ENCODE data around the gene WASF2.
"Not testable (repeated sequence)": the region's sequence is repeated elsewhere in the genome, so short reads cannot be mapped to it uniquely, and the experiment has no call there.

The WASF2 gene

DNA sequence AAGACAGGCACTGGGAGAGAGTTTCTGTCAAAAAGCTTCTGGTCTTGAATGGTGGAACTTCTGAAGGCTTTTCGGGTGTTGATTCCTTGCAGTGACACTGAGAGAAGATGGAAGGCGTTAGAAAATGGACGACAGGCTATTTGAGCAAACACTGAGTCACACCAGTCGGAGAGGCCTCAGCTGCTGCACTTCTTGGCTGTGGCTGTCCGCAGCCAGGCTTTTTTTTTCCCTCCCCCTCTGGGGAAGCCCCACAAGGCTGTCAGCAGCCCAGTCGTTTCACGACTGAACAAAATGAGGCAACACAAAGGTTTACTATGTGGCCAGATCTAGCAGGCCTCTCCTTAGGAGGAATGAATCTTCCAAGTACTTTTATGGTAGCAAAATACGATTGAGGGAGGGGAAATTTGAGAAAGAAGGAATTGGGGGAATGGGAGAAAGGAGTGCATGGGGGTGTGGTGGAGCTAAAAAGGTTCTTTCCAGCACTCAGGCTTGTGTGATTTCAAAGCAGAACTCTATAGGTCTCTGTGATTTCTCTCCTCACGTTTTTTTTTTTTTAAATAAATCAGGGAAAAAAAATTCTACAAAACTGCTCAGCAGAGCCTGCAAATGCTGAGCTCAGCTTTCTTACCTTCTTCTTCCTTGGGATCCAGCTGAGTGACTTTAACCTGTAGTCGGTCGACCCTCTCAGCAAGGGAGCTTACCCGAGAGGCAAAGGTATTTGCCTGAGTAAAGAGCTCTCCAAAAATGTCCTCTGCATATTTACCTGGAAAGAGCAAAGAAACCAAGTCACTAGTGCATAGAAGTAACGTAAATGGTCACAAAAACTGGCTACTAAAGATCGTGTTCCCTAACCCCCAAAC, 71.4 kb downstream of the WASF2 start:
- DNase-seq (ENCODE audit: low read depth in 3 of 3): peak; percentile 45 to 63 (median 51)

DNA sequence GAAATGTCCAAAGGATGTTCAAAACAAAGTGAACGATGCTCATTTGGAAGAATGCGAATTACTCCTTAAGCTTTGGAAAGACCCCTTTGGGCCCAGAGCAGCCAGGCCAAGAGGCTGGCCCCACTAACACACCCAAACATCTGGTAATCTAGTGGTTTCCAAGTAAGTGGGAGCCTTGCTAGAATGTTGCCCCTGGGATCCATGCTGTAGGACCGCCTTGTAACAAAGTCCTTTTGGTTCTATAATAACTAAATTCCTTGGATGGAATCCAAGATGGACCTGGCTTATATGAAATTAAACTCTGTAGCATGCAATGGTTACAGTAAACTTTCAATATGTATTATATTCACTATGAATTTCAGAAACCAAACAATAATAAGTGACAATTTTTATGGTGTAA, 72.3 kb downstream of the WASF2 start:
- DNase-seq (ENCODE audit: low read depth in 3 of 3): no peak

GRCh38 chr1:27416387-27417111, 73.4 kb downstream of the WASF2 start:
- no peak for DNase-seq (ENCODE audit: low read depth in 3 of 3)

DNA sequence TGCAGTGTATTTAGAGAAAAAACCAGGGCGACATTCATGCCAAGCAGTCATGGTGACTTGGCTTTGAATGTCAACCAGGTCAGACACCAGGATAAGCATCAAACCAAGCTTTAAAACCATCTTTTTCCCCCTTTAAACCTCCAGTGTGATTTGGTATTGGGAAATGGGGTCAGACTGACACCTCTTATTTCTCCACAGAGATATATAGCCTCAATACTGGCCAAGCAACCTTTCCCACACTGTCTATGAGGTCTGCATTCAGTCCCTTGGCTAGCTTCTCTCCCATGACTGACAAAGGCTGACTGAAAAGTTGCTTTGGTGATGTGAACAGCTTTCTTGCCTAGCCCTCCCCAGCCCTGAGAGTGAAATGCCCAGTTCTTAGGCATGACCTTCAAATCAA, 75.9 kb downstream of the WASF2 start:
- no peak for DNase-seq (ENCODE audit: low read depth in 3 of 3)

DNA sequence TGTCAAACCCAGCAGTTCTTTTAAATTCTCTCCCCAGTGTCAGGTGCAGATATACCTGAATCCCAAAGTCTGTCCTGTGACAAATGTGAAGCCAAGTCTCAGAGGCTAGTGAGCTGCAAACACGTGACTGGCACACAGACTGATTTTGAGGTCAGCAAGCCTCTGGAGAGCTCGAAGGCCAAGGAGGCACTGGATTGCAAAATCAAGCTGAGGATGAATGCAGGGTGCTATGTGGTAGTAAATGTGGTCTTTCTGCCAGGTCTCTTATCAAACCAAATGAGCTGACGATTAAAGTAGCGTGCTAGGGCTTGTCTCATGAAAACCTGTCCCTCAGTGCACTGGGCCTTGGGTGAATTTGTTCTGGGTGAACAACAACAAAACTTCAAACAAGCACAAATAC, 77.0 kb downstream of the WASF2 start:
- DNase-seq (ENCODE audit: low read depth in 3 of 3): no peak

DNA sequence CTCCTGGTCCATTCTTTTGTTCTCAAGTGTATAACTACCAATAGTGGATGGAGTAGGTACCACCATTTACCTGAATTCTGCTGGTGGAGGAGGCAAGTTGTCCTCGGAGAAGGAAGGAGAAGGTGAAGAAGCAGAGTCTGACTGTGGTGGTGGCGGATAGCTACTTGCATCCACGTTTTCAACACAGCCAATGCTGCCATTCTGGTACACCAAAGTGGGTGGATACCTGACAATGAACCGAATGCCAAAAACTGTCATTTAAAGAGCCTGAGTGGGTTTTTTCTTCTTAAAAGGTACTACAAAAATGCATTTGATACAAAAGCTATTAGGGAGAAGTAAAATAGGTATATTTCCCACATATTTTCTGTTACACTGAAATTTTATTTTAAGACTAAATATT, 77.5 kb downstream of the WASF2 start:
- no peak for DNase-seq (ENCODE audit: low read depth in 3 of 3)

- DNase-seq (ENCODE audit: low read depth in 3 of 3): no peak
Observed at GRCh38 chr1:27410709-27411108, 79.3 kb downstream of the WASF2 start.

- DNase-seq (ENCODE audit: low read depth in 3 of 3): no peak
Observed at GRCh38 chr1:27409669-27410068, 80.3 kb downstream of the WASF2 start.

- no peak for DNase-seq (ENCODE audit: low read depth in 3 of 3)
Observed at GRCh38 chr1:27408151-27408550, 81.8 kb downstream of the WASF2 start.

DNA sequence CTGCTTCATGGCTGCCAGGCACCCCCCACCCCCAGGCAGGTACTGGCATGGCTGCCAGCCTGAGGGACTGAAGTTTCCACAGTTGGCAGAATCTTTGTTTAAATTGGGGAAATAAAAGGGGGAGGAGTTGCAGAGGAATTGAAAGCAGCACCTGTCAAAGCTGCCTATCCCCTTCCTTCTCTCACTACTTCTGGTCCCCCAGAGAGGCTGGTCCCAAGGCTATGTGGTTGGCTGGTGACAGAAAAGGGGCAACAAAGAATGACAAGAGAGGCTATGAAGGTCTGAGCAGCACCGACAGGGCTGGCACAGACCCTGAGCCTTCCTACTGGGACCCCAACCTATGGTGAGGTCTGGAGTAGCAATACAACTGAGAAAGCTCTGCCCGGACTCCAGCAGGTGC, 83.2 kb downstream of the WASF2 start:
- DNase-seq (ENCODE audit: low read depth in 3 of 3): not testable (repeated sequence)

DNA sequence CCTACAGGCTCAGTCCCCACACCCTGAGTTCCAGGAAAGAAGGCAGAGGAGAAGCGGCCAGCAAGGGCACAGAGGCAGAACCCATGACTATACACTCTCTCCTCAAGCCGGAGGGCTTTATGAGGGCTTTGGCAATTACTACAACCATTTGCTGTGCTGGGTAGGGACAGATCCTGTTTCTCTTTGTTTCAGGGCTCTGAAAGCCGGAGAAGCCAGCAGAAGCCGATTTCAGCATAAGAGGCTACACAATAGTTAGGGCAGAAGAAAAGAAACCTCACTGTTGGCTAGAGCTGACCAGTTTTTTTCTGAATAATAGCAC, 83.6 kb downstream of the WASF2 start:
- no peak for DNase-seq (ENCODE audit: low read depth in 3 of 3)

- DNase-seq (ENCODE audit: low read depth in 3 of 3): not testable (repeated sequence)
Observed at GRCh38 chr1:27405598-27406361, 84.2 kb downstream of the WASF2 start.

DNA sequence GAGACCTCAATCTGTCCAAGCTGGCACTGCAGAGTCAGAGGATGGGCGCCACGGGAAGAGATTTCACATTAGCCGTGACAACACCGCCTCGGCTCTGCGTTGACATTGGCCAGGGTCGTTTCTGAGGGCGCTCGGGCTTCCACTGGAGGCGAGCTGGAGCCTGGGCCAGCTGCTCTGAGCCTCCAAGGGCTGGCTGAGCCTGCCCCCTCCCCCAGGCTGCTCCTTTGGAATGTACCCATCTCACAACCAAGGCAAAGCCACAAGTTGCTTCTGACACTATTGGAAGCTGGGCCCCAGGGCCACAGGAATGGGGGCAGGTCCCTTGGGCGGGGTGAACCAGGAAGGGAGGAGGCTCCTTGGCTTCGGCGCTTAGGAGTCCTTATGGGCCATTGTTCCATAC, 84.9 kb downstream of the WASF2 start:
- no peak for DNase-seq (ENCODE audit: low read depth in 3 of 3)

DNA sequence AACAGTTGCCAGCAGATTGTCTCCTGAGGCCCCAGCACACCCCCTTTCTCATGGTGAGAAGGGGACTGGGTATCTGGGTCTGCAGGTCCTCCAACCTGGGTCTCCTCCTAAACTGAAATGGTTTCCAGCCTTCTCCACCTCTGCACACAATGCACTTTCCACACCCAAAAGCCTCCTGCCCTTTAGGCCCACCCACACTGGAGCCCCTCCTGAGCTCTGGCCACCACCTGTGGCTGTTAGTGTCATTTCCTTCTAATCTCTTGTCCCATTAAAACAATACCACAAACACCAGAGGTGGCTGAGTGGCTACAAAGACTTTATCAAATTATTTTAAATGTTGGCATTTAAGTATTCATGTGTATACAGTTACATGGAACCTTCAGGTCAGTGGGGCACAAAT, 86.0 kb downstream of the WASF2 start:
- DNase-seq (ENCODE audit: low read depth in 3 of 3): no peak

- no peak for DNase-seq (ENCODE audit: low read depth in 3 of 3)
Observed at GRCh38 chr1:27403065-27403726, 86.8 kb downstream of the WASF2 start.

DNA sequence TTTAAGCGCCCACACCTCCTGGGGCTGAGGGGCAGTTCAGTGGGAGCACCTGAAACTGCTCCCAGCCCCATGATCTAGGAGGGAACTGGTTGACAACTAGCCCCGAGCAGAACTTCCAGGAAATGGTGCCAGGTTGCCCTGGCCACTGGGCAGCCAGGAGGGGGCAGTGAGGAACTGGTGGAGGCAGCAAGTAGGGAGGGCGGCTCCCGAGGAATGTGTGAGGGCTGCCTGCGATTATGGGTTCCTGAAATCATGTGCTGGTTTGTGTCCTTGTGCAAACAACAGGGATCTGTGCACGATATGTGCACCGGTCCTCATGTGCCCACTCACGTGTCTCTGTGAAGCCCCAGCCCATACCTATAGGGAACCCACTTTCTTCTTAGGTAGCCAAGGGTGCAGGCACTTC, 87.6 kb downstream of the WASF2 start:
- no peak for DNase-seq (ENCODE audit: low read depth in 3 of 3)

- no peak for DNase-seq (ENCODE audit: low read depth in 3 of 3)
Observed at GRCh38 chr1:27400963-27401341, 89.0 kb downstream of the WASF2 start.

- DNase-seq (ENCODE audit: low read depth in 3 of 3): no peak
Observed at GRCh38 chr1:27400082-27400962, 89.6 kb downstream of the WASF2 start.

DNA sequence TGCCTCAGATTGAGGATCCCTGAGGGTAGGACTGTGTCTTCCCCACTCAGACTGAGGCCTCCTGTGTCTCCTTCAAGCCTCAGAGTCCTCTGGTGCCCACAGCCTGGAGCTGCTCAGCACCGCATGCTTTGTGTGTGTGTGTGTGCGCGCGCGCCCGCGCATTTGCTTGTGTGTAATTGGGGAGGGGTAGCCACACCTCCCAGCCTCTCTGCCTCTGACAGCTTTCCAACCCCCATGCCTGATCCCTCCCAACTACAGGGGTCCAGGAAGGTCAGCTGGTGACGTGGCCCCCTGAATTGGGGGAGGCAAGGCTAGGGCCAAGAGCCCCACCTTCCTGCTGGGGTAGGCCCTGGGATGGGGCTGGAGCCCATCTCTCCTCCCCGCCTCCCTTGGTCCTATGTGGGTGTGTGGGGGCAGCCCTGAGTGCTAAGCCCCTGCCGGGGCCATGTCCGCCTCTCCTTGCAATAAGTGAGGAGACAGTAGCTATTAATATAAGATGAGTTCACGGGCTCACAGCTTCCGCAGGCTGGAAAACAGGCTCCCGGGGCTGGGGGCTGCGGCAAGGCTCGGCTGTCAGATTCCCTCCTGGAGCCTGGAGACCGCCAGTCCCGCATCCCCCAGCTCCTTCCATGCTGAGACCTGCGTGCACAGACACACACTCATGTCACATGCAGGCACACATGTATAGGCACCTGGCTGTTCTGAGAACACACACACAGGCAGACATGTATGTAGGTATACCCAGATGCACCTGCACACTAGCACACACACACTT, 90.5 kb downstream of the WASF2 start:
- no peak for DNase-seq (ENCODE audit: low read depth in 3 of 3)

DNA sequence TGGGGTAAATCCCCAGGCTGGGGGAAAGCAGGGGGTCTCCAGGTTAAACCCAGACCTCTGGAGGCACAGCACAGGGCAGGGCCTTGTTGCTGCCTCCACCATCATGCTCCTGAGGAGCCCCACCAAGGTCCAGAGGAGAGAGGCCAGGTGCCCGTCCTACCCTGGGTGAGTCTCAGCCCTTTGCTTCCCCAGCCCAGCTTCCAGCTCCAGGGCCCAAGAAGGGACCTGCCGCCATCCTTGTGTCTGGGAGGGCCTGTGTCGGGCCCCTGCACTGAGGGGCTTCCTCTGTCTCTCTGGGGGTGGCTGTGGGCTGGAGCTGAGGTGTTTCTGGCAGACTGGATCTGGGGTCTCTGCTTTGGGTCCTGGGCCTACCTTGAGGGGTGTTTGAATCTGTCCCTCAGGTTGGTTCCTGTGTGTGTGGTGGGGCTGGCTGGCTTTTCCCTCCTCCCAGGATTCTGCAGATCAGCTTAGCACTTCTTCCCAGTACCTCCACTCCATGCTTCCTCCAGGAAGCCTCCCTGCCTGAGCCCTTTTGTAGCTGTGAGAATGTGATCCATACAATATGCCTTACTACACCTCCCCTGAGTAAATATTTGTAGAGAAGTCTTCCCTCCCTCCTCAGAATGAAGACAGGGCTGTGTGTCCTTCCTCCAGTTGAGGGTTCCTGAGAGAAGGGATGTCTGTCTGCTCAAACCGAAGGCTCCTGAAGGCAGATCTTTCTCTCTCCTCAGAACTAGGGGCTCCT, 91.4 kb downstream of the WASF2 start:
- no peak for DNase-seq (ENCODE audit: low read depth in 3 of 3)
